Activated B cell treated with CpG ODN at 0.5 μM for 24 hours (primary cell): ENCODE data around the gene TMEM131L. TPM values are rescaled to one million over a fixed set of nuclear protein-coding genes. Genes with fewer than 3 reads are reported as not detected.
A peak's percentile ranks its signal among the peaks of the same experiment; 100 is the strongest.

Experiments
- ATAC-seq: fragments of 200-7000 bp; cut with Tn5 transposase; one replicate; pipeline ENCODE4 v1.10.0; 2021; ENCODE audit warnings: low read depth, mild to moderate bottlenecking, moderate library complexity
- CTCF ChIA-PET: fragments of 350-600 bp; sonication (Branson Sonifier 250); formaldehyde crosslinking; loops from one replicate; lab custom pipeline; 2021; ENCODE audit warnings: antibody characterized with exemption; lab: Charles Lee
- POLR2A ChIA-PET: fragments of 350-600 bp; sonication (Branson Sonifier 250); formaldehyde crosslinking; loops from one replicate; lab custom pipeline; 2021; ENCODE audit warnings: antibody characterized with exemption; lab: Charles Lee
- DNase-seq: peaks from one replicate; pipeline ENCODE4 v3.0.0; 2022
- H3K27ac Mint-ChIP-seq: one replicate; pipeline ENCODE4 v1.8.0; 2020; ENCODE audit warnings: mixed read lengths
- H3K27me3 Mint-ChIP-seq: one replicate; pipeline ENCODE4 v1.8.0; 2021; ENCODE audit warnings: mixed read lengths
- H3K36me3 Mint-ChIP-seq: one replicate; pipeline ENCODE4 v1.8.0; 2021; ENCODE audit warnings: low read depth, mixed read lengths
- H3K4me1 Mint-ChIP-seq: one replicate; pipeline ENCODE4 v1.8.0; 2021; ENCODE audit warnings: mixed read lengths
- H3K4me3 Mint-ChIP-seq: one replicate; pipeline ENCODE4 v1.8.0; 2020; ENCODE audit warnings: mild to moderate bottlenecking, mixed read lengths
- H3K9me3 Mint-ChIP-seq: one replicate; pipeline ENCODE4 v1.8.0; 2020; ENCODE audit warnings: mixed read lengths
- CTCF ChIP-seq: fragments of 200-600 bp; IDR thresholded peaks from one replicate; pipeline ENCODE4 v1.8.0; 2022; ENCODE audit warnings: antibody characterized with exemption, mild to moderate bottlenecking
- intact Hi-C: fragments of 100-400 bp; cut with micrococcal nuclease; formaldehyde crosslinking; loops from one replicate; pipeline ENCODE4 v1.15.1; 2024
- total RNA-seq: library from RNA; stranded (reverse); gene quantifications from 2 replicates; pipeline ENCODE4 v1.2.3, GENCODE V29; 2022

The TMEM131L gene
- total RNA-seq, 1 donor from 2014 or later: 193 TPM

DNA sequence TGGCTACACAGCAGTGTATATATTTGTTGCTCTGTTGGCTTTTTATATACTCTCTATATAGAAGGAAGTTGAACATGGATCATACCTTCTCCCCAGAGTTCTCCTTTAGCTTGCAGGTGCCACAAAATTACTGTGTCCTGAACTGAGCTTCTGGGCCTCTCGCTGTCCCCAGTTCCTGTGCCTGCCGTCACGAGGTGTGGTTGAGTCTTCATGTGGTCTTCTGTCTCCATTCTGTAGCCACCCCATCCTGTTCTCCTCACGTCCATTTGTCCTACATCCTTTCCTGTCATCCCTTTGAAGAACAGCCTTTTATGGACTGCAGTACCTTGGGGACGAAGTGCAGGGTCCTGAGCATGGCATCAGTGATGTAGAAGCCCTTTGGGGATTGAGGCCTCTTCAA lies 14.5 kb downstream of the TMEM131L start:
- H3K4me3 Mint-ChIP-seq: peak overlapping the region; percentile 55
- peaks cover 67% of the 10 kb centered on the region for H3K36me3 Mint-ChIP-seq

GRCh38 chr4:153481478-153481877 lies 15.3 kb downstream of the TMEM131L start:
- H3K4me3 Mint-ChIP-seq: peak overlapping the region; percentile 55
- peaks cover 65% of the 10 kb centered on the region for H3K36me3 Mint-ChIP-seq
- intact Hi-C loops: loop anchor here (1.0 kb wide), 1 partner anchor 9 kb away; no protein-coding TSS in a partner anchor
- TF ChIP-seq CTCF: no peak
- DNase-seq: no peak
- CTCF ChIA-PET: interaction anchor here (0.6 kb wide), 1 partner anchor 1004 kb away, joined by 3 read pairs; no protein-coding TSS in a partner anchor
- no peaks in the 10 kb centered on the region for H3K9me3 Mint-ChIP-seq
- H3K27me3 Mint-ChIP-seq: no peaks in the 10 kb centered on the region
- POLR2A ChIA-PET: interaction anchor here (0.6 to 3.9 kb wide), 7 partner anchors 8 to 90 kb away, joined by 3 to 37 read pairs (median 4); partner anchors contain the start of gene TMEM131L
- ATAC-seq: peak; percentile 10
- peak overlapping the region; percentile 75 for H3K27ac Mint-ChIP-seq
- peaks cover 86% of the 10 kb centered on the region for H3K4me1 Mint-ChIP-seq

More for the DNA sequence above, 14.5 kb downstream of the TMEM131L start:
- CTCF ChIA-PET: no interaction called here
- no peak for DNase-seq
- intact Hi-C loops: loop anchor here (1.0 kb wide), 1 partner anchor 8 kb away; no protein-coding TSS in a partner anchor
- H3K4me1 Mint-ChIP-seq: peaks cover 85% of the 10 kb centered on the region
- no peak for TF ChIP-seq CTCF
- ATAC-seq: peak; percentile 14
- H3K27me3 Mint-ChIP-seq: no peaks in the 10 kb centered on the region
- peak overlapping the region; percentile 75 for H3K27ac Mint-ChIP-seq
- no peaks in the 10 kb centered on the region for H3K9me3 Mint-ChIP-seq
- POLR2A ChIA-PET: interaction anchor here (1.3 to 3.9 kb wide), 6 partner anchors 9 to 74 kb away, joined by 3 to 37 read pairs (median 4); partner anchors contain the start of gene TMEM131L

DNA sequence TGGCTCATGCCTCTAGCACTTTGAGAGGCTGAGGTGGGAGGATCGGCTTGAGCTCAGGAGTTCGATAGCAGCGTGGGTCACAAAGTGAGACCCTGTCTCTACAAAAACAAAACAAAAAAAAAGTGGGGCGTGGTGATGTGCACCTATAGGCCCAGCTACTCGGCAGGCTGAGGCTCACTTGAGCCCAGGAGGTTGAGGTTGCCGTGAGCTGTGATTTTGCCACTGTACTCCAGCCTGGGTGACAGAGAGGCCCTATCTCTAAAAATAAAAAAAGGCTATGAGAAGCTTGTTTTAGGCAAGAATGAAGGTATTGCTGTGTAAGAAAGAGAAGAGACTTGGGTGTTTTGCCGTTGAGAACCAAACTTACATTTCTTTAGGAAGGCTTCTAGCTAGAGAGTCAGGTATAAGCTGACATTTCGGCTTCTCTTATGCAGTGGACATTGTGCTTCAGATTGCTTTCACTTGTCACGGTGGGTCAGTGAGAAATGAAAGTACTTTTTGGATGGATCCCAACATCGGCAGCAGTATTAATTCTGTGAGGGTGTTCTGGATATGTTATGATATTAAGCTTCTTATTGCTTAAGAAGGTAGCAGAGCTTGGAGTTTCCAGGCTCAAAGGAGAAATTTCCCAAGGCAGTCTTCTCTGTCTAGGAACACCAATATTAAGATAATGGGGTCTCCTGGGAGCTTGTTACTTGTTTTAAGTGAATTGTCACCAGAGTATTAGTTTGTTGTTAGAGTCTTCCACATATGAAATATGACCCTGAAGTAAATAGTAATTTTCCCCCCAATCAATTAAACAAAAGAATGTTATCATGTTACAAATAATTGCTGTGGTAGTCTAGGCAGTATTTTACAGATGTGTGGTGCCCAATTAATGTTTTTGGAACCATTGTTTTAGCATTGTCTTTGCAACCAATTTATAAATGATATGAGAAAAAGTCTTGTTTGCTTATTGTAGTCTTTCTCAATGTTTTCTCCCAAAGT lies 17.6 kb downstream of the TMEM131L start:
- DNase-seq: no peak
- intact Hi-C loops: no loop called here
- no peak for TF ChIP-seq CTCF
- H3K9me3 Mint-ChIP-seq: no peaks in the 10 kb centered on the region
- ATAC-seq: no peak
- no peaks in the 10 kb centered on the region for H3K27me3 Mint-ChIP-seq
- H3K27ac Mint-ChIP-seq: peak overlapping the region; percentile 82
- H3K4me1 Mint-ChIP-seq: peaks cover 88% of the 10 kb centered on the region
- POLR2A ChIA-PET: interaction anchor here (0.7 to 3.9 kb wide), 8 partner anchors 9 to 90 kb away, joined by 3 to 37 read pairs (median 4); partner anchors contain the start of gene TMEM131L
- peaks cover 53% of the 10 kb centered on the region for H3K36me3 Mint-ChIP-seq
- CTCF ChIA-PET: interaction anchor here (0.8 to 1.4 kb wide), 6 partner anchors 13 to 91 kb away, joined by 3 to 6 read pairs (median 3); partner anchors contain the start of gene TMEM131L
- H3K4me3 Mint-ChIP-seq: peak overlapping the region; percentile 72

DNA sequence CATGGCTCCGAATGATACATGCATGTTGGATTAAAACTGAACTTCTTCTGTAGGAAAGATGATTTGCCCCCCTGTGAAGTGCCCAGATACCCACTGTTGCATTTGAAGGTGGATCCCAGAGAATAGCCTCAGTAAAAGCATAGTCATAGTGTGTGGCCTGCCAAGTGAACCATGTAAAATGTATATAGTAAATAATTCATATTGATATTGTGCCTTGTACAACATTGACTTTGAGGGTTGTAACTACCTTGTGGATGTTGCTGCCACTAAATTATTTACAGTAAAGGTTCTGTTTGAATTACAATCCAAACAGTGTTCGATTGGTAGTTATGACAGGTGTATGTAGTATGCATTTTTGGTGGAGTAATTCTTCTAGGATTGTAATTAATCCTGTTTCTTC lies 19.2 kb downstream of the TMEM131L start:
- peaks cover 56% of the 10 kb centered on the region for H3K36me3 Mint-ChIP-seq
- no peaks in the 10 kb centered on the region for H3K9me3 Mint-ChIP-seq
- no peaks in the 10 kb centered on the region for H3K27me3 Mint-ChIP-seq
- no peak for ATAC-seq
- ChIA-PET POLR2A (interaction anchor here (5.1 kb wide), 2 partner anchors 13 to 18 kb away, joined by 42 to 103 read pairs; partner anchors contain the start of gene TMEM131L), CTCF (interaction anchor here (0.7 kb wide), 1 partner anchor 83 kb away, joined by 4 read pairs; no protein-coding TSS in a partner anchor)
- H3K4me3 Mint-ChIP-seq: peak overlapping the region; percentile 32
- DNase-seq: no peak
- peaks cover 88% of the 10 kb centered on the region for H3K4me1 Mint-ChIP-seq
- peak overlapping the region; percentile 92 for H3K27ac Mint-ChIP-seq
- intact Hi-C loops: no loop called here
- no peak for TF ChIP-seq CTCF
